Gastrocnemius medialis (tissue), 4 donors: Measurements from ENCODE around the gene ARL5A.

ENCODE experiments used
- POLR2A ChIP-seq, 2 donors: fragments of 450-650 bp; IDR thresholded peaks; one replicate each; pipeline ENCODE4 v1.6.1; 2017; ENCODE audit warnings: antibody characterized with exemption in 2 of 2, mild to moderate bottlenecking in 2 of 2, moderate library complexity in 2 of 2
- TF ChIP-seq, protein P1 (sequence below), 5 experiments: fragments of 450-650 bp in 3 of 5; fragments of 200-600 bp in 2 of 5; sonication (generic) in 2 of 5; IDR thresholded peaks in 4 of 5; conservative IDR thresholded peaks in 1 of 5; 1 replicate in 4 of 5; 2 replicates in 1 of 5; pipeline ENCODE4 v1.5.1; 2016 to 2019; ENCODE audit warnings: antibody characterized with exemption in 5 of 5, mild to moderate bottlenecking in 3 of 5, moderate library complexity in 3 of 5

DNA sequence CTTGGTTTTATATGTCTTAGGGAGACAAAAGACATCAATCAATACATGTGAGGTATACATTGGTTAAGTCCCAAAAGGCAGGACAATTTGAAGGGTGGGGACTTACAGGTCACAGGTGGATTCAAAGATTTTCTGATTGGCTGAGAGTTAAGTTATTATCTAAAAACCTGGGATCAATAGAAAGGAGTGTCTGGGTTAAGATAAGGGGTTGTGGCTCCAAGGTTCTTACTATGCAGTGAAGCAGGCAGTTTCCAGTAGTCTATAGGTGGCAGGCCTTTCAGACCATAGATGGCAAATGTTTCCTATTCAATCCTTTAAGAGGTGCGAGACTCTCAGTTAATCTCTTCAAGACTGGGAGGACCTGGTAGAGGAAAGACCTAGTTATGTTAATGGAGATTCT, 51.9 kb downstream of the ARL5A start:
- TF ChIP-seq, protein P1, sequence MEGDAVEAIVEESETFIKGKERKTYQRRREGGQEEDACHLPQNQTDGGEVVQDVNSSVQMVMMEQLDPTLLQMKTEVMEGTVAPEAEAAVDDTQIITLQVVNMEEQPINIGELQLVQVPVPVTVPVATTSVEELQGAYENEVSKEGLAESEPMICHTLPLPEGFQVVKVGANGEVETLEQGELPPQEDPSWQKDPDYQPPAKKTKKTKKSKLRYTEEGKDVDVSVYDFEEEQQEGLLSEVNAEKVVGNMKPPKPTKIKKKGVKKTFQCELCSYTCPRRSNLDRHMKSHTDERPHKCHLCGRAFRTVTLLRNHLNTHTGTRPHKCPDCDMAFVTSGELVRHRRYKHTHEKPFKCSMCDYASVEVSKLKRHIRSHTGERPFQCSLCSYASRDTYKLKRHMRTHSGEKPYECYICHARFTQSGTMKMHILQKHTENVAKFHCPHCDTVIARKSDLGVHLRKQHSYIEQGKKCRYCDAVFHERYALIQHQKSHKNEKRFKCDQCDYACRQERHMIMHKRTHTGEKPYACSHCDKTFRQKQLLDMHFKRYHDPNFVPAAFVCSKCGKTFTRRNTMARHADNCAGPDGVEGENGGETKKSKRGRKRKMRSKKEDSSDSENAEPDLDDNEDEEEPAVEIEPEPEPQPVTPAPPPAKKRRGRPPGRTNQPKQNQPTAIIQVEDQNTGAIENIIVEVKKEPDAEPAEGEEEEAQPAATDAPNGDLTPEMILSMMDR (IDR thresholded peaks at IDR 0.05 in 4 of 5, conservative IDR thresholded peaks at IDR 0.05 in 1 of 5) = no peak
- no peak for TF ChIP-seq POLR2A (IDR thresholded peaks at IDR 0.05)
